Esophagus muscularis mucosa (tissue), 3 donors: ENCODE data around the gene SH3PXD2A.

Experiments used
- CTCF ChIP-seq, 3 experiments: fragments of 200-600 bp in 2 of 3; fragments of 450-650 bp in 1 of 3; sonication (generic) in 2 of 3; IDR thresholded peaks; one replicate each; pipeline ENCODE4 v1.5.1; 2017 to 2019; ENCODE audit warnings: antibody characterized with exemption in 3 of 3, mild to moderate bottlenecking in 2 of 3, moderate library complexity in 1 of 3
- POLR2AphosphoS5 ChIP-seq, 2 donors: sonication (generic); formaldehyde crosslinking; IDR thresholded peaks; one replicate each; pipeline ENCODE4 v1.6.1; 2017; ENCODE audit warnings: antibody characterized with exemption in 2 of 2

GRCh38 chr10:103787331-103787730, 68.0 kb downstream of the SH3PXD2A start:
- TF ChIP-seq CTCF (IDR thresholded peaks at IDR 0.05) (no peak), POLR2AphosphoS5 (IDR thresholded peaks at IDR 0.05) (no peak)
